Smooth muscle cell (in vitro differentiated cells): ENCODE measurements around the gene PCDHA7. TPM values are rescaled to one million over a fixed set of nuclear protein-coding genes. Genes with fewer than 3 reads are reported as not detected.

Experiments
- DNase-seq: peaks from one replicate; lab custom pipeline; 2025; ENCODE audit not compliant: unreplicated experiment; lab: John Stamatoyannopoulos, UW
- H2AFZ ChIP-seq: fragments of 200-600 bp; sonication (generic); 2 replicates; pipeline ENCODE4 v1.6.0; 2016; ENCODE audit warnings: antibody characterized with exemption, low read depth, mild to moderate bottlenecking
- H3F3A ChIP-seq: fragments of 200-600 bp; sonication (generic); 2 replicates; pipeline ENCODE4 v1.6.0; 2017; ENCODE audit warnings: antibody characterized with exemption, low read depth
- H3K27ac ChIP-seq: fragments of 200-600 bp; sonication (generic); 2 replicates; pipeline ENCODE4 v1.5.1; 2016; ENCODE audit warnings: low read depth, mild to moderate bottlenecking
- H3K27me3 ChIP-seq: fragments of 200-600 bp; sonication (generic); 2 replicates; pipeline ENCODE4 v1.6.1; 2016; ENCODE audit warnings: low read depth, mild to moderate bottlenecking
- H3K36me3 ChIP-seq: fragments of 200-600 bp; sonication (generic); 2 replicates; pipeline ENCODE4 v1.5.1; 2016; ENCODE audit warnings: low read depth
- H3K4me1 ChIP-seq: fragments of 200-600 bp; sonication (generic); 2 replicates; pipeline ENCODE4 v1.5.1; 2016; ENCODE audit warnings: low read depth
- H3K4me2 ChIP-seq: fragments of 200-600 bp; sonication (generic); 2 replicates; pipeline ENCODE4 v1.6.0; 2016; ENCODE audit warnings: mild to moderate bottlenecking
- H3K4me3 ChIP-seq: fragments of 200-600 bp; sonication (generic); 2 replicates; pipeline ENCODE4 v1.5.1; 2016; ENCODE audit warnings: mild to moderate bottlenecking
- H3K79me2 ChIP-seq: fragments of 200-600 bp; sonication (generic); 2 replicates; pipeline ENCODE4 v1.6.0; 2016; ENCODE audit warnings: low read depth, mild to moderate bottlenecking
- H3K9ac ChIP-seq: fragments of 200-600 bp; sonication (generic); 2 replicates; pipeline ENCODE4 v1.6.0; 2016; ENCODE audit warnings: low read depth
- H3K9me3 ChIP-seq: fragments of 200-600 bp; sonication (generic); replicated peaks from 2 replicates; pipeline ENCODE4 v1.5.1; 2016; ENCODE audit warnings: low read depth
- H4K20me1 ChIP-seq: fragments of 200-600 bp; sonication (generic); 2 replicates; pipeline ENCODE4 v1.6.0; 2016; ENCODE audit warnings: low read depth
- WGBS: methylation state at CpG from one replicate; pipeline ENCODE4 v1.1.7; 2016; ENCODE audit warnings: low lambda C conversion rate; 5-methylcytosine and 5-hydroxymethylcytosine counted together
- polyA plus RNA-seq: library from polyadenylated mRNA; unstranded; fragments of >200 nt; fragmentation: Nextera tagmentation; extraction: Ambion mirVana; gene quantifications from 2 replicates; pipeline ENCODE4 v1.2.1, GENCODE V29; 2016
- total RNA-seq: library from RNA; depleted of rRNA; stranded (reverse); fragments of >200 nt; gene quantifications from 2 replicates; pipeline ENCODE4 v1.2.3, GENCODE V29; 2014
- TF ChIP-seq, protein P1 (sequence below): fragments of 200-600 bp; sonication (generic); IDR thresholded peaks from 2 replicates; pipeline ENCODE4 v1.5.1; 2017; ENCODE audit warnings: borderline replicate concordance, mild to moderate bottlenecking, antibody characterized with exemption; ENCODE audit not compliant: insufficient read depth, poor library complexity, severe bottlenecking

The PCDHA7 gene
- total and polyA plus RNA-seq, 2 experiments from 2014 or later = 1.0 to 3.1 TPM

DNA sequence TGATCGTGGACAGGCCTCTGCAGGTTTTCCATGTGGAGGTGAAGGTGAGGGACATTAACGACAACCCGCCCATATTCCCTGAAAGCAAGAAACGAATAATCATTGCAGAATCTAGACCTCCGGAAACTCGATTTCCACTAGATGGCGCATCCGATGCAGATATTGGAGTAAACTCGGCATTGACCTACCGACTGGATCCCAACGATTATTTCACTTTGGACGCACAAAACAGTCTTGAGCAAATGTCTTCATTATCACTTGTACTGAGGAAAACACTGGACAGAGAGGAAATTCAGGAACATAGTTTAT, 48.5 kb downstream of the PCDHA7 start:
- WGBS = 41% methylated on average over 12 of the region's 12 CpGs
- DNase-seq = no peak

DNA sequence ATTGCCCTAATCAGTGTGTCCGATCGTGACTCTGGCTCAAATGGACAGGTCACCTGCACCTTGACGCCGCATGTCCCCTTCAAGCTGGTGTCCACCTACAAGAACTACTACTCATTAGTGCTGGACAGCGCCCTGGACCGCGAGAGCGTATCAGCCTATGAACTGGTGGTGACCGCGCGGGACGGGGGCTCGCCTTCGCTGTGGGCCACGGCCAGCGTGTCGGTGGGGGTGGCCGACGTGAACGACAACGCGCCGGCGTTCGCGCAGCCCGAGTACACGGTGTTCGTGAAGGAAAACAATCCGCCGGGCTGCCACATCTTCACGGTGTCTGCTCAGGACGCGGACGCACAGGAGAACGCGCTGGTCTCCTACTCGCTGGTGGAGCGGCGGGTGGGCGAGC, 49.3 kb downstream of the PCDHA7 start:
- Histone ChIP-seq H2AFZ (no peak overlapping the region), H3F3A (no peaks in the 10 kb centered on the region), H3K27ac (no peak overlapping the region), H3K9ac (no peak overlapping the region), H4K20me1 (peaks cover 3% of the 10 kb centered on the region), H3K4me3 (no peak overlapping the region), H3K79me2 (peaks cover 6% of the 10 kb centered on the region), H3K27me3 (no peaks in the 10 kb centered on the region), H3K9me3 (no peaks in the 10 kb centered on the region), H3K36me3 (no peaks in the 10 kb centered on the region), H3K4me1 (no peaks in the 10 kb centered on the region), H3K4me2 (no peak overlapping the region)
- TF ChIP-seq, protein P1, sequence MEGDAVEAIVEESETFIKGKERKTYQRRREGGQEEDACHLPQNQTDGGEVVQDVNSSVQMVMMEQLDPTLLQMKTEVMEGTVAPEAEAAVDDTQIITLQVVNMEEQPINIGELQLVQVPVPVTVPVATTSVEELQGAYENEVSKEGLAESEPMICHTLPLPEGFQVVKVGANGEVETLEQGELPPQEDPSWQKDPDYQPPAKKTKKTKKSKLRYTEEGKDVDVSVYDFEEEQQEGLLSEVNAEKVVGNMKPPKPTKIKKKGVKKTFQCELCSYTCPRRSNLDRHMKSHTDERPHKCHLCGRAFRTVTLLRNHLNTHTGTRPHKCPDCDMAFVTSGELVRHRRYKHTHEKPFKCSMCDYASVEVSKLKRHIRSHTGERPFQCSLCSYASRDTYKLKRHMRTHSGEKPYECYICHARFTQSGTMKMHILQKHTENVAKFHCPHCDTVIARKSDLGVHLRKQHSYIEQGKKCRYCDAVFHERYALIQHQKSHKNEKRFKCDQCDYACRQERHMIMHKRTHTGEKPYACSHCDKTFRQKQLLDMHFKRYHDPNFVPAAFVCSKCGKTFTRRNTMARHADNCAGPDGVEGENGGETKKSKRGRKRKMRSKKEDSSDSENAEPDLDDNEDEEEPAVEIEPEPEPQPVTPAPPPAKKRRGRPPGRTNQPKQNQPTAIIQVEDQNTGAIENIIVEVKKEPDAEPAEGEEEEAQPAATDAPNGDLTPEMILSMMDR = no peak
- over 99% methylated on average over 41 of the region's 41 CpGs for WGBS
- DNase-seq = no peak

More for the DNA sequence above, 48.5 kb downstream of the PCDHA7 start:
- Histone ChIP-seq H3F3A (no peaks in the 10 kb centered on the region), H3K27me3 (no peaks in the 10 kb centered on the region), H2AFZ (no peak overlapping the region), H3K27ac (no peak overlapping the region), H3K4me2 (peak overlapping the region; percentile 86), H3K36me3 (no peaks in the 10 kb centered on the region), H4K20me1 (peaks cover 3% of the 10 kb centered on the region), H3K4me1 (no peaks in the 10 kb centered on the region), H3K79me2 (peaks cover 4% of the 10 kb centered on the region), H3K9ac (no peak overlapping the region), H3K9me3 (no peaks in the 10 kb centered on the region), H3K4me3 (peak overlapping the region; percentile 54)
- TF ChIP-seq, protein P1 = peak; percentile 39

DNA sequence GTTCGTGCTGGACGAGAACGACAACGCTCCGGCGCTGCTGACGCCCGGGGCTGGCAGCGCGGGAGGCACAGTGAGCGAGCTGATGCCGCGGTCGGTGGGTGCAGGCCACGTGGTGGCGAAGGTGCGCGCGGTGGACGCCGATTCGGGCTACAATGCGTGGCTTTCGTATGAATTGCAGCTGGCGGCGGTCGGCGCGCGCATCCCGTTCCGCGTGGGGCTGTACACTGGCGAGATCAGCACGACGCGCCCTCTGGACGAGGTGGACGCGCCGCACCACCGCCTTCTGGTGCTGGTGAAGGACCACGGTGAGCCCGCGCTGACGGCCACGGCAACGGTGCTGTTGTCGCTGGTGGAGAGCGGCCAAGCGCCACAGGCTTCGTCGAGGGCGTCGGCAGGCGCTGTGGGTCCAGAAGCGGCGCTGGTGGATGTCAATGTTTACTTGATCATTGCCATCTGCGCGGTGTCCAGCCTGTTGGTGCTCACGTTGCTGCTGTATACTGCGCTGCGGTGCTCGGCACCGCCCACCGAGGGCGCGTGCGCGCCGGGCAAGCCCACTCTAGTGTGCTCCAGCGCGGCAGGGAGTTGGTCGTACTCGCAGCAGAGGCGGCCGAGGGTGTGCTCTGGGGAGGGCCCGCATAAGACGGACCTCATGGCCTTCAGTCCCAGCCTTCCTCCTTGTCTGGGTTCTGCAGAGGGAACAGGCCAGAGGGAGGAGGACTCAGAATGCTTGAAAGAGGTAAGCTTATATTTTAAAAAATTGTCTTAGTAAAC, 50.0 kb downstream of the PCDHA7 start:
- no peaks in the 10 kb centered on the region for H3K36me3 ChIP-seq
- no peaks in the 10 kb centered on the region for H3F3A ChIP-seq
- H3K4me2 ChIP-seq = no peak overlapping the region
- H3K9ac ChIP-seq = no peak overlapping the region
- H3K27ac ChIP-seq = no peak overlapping the region
- TF ChIP-seq, protein P1 = no peak
- no peaks in the 10 kb centered on the region for H3K4me1 ChIP-seq
- H3K4me3 ChIP-seq = no peak overlapping the region
- H2AFZ ChIP-seq = no peak overlapping the region
- no peaks in the 10 kb centered on the region for H3K27me3 ChIP-seq
- no peaks in the 10 kb centered on the region for H3K9me3 ChIP-seq
- DNase-seq = no peak
- no peaks in the 10 kb centered on the region for H4K20me1 ChIP-seq
- H3K79me2 ChIP-seq = peaks cover 6% of the 10 kb centered on the region
- 97% methylated on average over 63 of the region's 79 CpGs for WGBS

Other genes starting within 250 kb of the PCDHA7 start
- 0.54 TPM in 1 of 2 replicates, not detected in the other for gene CD14, start 201.1 kb upstream of the PCDHA7 start, total RNA-seq
- 0.09 and 0.69 TPM in 2 replicates for gene CD14, start 201.1 kb upstream of the PCDHA7 start, polyA plus RNA-seq
- gene TMCO6, start 194.8 kb upstream of the PCDHA7 start, total RNA-seq = 3.3 and 11.4 TPM in 2 replicates
- 4.4 and 5.9 TPM in 2 replicates for gene TMCO6, start 194.8 kb upstream of the PCDHA7 start, polyA plus RNA-seq
- 24.3 and 63.0 TPM in 2 replicates for gene NDUFA2, start 186.6 kb upstream of the PCDHA7 start, total RNA-seq
- gene NDUFA2, start 186.6 kb upstream of the PCDHA7 start, polyA plus RNA-seq = 120 and 126 TPM in 2 replicates
- gene IK, start 186.4 kb upstream of the PCDHA7 start, total RNA-seq = 85.1 and 87.5 TPM in 2 replicates
- gene IK, start 186.4 kb upstream of the PCDHA7 start, polyA plus RNA-seq = 77.6 and 79.3 TPM in 2 replicates
- gene WDR55, start 169.4 kb upstream of the PCDHA7 start, total RNA-seq = 11.2 and 14.2 TPM in 2 replicates
- gene WDR55, start 169.4 kb upstream of the PCDHA7 start, polyA plus RNA-seq = 20.6 and 23.6 TPM in 2 replicates
- gene DND1, start 160.7 kb upstream of the PCDHA7 start, total RNA-seq = 0.27 and 2.2 TPM in 2 replicates
- gene DND1, start 160.7 kb upstream of the PCDHA7 start, polyA plus RNA-seq = 0.31 and 0.64 TPM in 2 replicates
- 29.4 and 54.5 TPM in 2 replicates for gene HARS1, start 142.9 kb upstream of the PCDHA7 start, total RNA-seq
- 72.1 and 83.8 TPM in 2 replicates for gene HARS1, start 142.9 kb upstream of the PCDHA7 start, polyA plus RNA-seq
- 15.3 and 19.3 TPM in 2 replicates for gene HARS2, start 142.8 kb upstream of the PCDHA7 start, total RNA-seq
- gene HARS2, start 142.8 kb upstream of the PCDHA7 start, polyA plus RNA-seq = 24.3 and 25.7 TPM in 2 replicates
- gene ZMAT2, start 133.8 kb upstream of the PCDHA7 start, total RNA-seq = 32.9 and 39.7 TPM in 2 replicates
- gene ZMAT2, start 133.8 kb upstream of the PCDHA7 start, polyA plus RNA-seq = 34.6 and 37.2 TPM in 2 replicates
- gene PCDHA1, start 48.1 kb upstream of the PCDHA7 start, total RNA-seq = 0.04 TPM in 1 of 2 replicates, not detected in the other
- not detected in 2 replicates for gene PCDHA1, start 48.1 kb upstream of the PCDHA7 start, polyA plus RNA-seq
- gene PCDHA2, start 39.4 kb upstream of the PCDHA7 start, total RNA-seq = 3.0 and 4.7 TPM in 2 replicates
- 2.5 and 2.7 TPM in 2 replicates for gene PCDHA2, start 39.4 kb upstream of the PCDHA7 start, polyA plus RNA-seq
- 3.2 and 3.9 TPM in 2 replicates for gene PCDHA3, start 33.2 kb upstream of the PCDHA7 start, total RNA-seq
- 0.47 and 0.89 TPM in 2 replicates for gene PCDHA3, start 33.2 kb upstream of the PCDHA7 start, polyA plus RNA-seq
- gene PCDHA4, start 27.2 kb upstream of the PCDHA7 start, total RNA-seq = 7.1 and 10.8 TPM in 2 replicates
- 4.1 and 5.0 TPM in 2 replicates for gene PCDHA4, start 27.2 kb upstream of the PCDHA7 start, polyA plus RNA-seq
- 0.31 and 1.7 TPM in 2 replicates for gene PCDHA5, start 12.7 kb upstream of the PCDHA7 start, total RNA-seq
- gene PCDHA5, start 12.7 kb upstream of the PCDHA7 start, polyA plus RNA-seq = 0.05 and 0.14 TPM in 2 replicates
- 1.2 and 2.4 TPM in 2 replicates for gene PCDHA6, start 6.3 kb upstream of the PCDHA7 start, total RNA-seq
- gene PCDHA6, start 6.3 kb upstream of the PCDHA7 start, polyA plus RNA-seq = 0.17 and 0.22 TPM in 2 replicates
- 0.40 and 0.94 TPM in 2 replicates for gene PCDHA8, start 6.9 kb downstream of the PCDHA7 start, total RNA-seq
- gene PCDHA8, start 6.9 kb downstream of the PCDHA7 start, polyA plus RNA-seq = 0.40 and 0.45 TPM in 2 replicates
- 1.7 and 2.1 TPM in 2 replicates for gene PCDHA9, start 14.1 kb downstream of the PCDHA7 start, total RNA-seq
- gene PCDHA9, start 14.1 kb downstream of the PCDHA7 start, polyA plus RNA-seq = 0.27 and 0.43 TPM in 2 replicates
- 16.1 and 19.6 TPM in 2 replicates for gene PCDHA10, start 21.6 kb downstream of the PCDHA7 start, total RNA-seq
- gene PCDHA10, start 21.6 kb downstream of the PCDHA7 start, polyA plus RNA-seq = 9.0 and 10.1 TPM in 2 replicates
- 2.1 and 3.8 TPM in 2 replicates for gene PCDHA11, start 34.7 kb downstream of the PCDHA7 start, total RNA-seq
- gene PCDHA11, start 34.7 kb downstream of the PCDHA7 start, polyA plus RNA-seq = 1.6 and 3.0 TPM in 2 replicates
- 7.3 and 9.6 TPM in 2 replicates for gene PCDHA12, start 41.0 kb downstream of the PCDHA7 start, total RNA-seq
- gene PCDHA12, start 41.0 kb downstream of the PCDHA7 start, polyA plus RNA-seq = 2.2 and 2.9 TPM in 2 replicates
- gene PCDHA13, start 47.9 kb downstream of the PCDHA7 start, total RNA-seq = 0.99 and 2.5 TPM in 2 replicates
- 0.30 and 1.3 TPM in 2 replicates for gene PCDHA13, start 47.9 kb downstream of the PCDHA7 start, polyA plus RNA-seq
- gene PCDHAC1, start 92.0 kb downstream of the PCDHA7 start, total RNA-seq = 5.6 and 9.3 TPM in 2 replicates
- 0.13 and 0.97 TPM in 2 replicates for gene PCDHAC1, start 92.0 kb downstream of the PCDHA7 start, polyA plus RNA-seq
- gene PCDHAC2, start 132.2 kb downstream of the PCDHA7 start, total RNA-seq = 5.2 and 7.4 TPM in 2 replicates
- gene PCDHAC2, start 132.2 kb downstream of the PCDHA7 start, polyA plus RNA-seq = 3.5 and 4.7 TPM in 2 replicates
- gene PCDHB1, start 217.1 kb downstream of the PCDHA7 start, total RNA-seq = 0.04 and 0.22 TPM in 2 replicates
- gene PCDHB1, start 217.1 kb downstream of the PCDHA7 start, polyA plus RNA-seq = not detected in 2 replicates